Right atrium auricular region (tissue), 2 donors: ENCODE data around the gene MPPE1. TPM values are rescaled to one million over a fixed set of nuclear protein-coding genes. Genes with fewer than 3 reads are reported as not detected.

Experiments used
- DNase-seq: peaks from one replicate; pipeline ENCODE4 v3.0.0-alpha.2; 2019; ENCODE audit warnings: low spot score
- H3K27ac ChIP-seq, 2 donors: fragments of 200-600 bp; sonication (generic); 1 replicate in 1 of 2; 2 replicates in 1 of 2; pipeline ENCODE4 v1.5.1; 2016 to 2019
- H3K27me3 ChIP-seq, 2 donors: fragments of 200-600 bp; sonication (generic); one replicate each; pipeline versions ENCODE4 v1.5.1 to v1.6.0; 2017 to 2019
- H3K36me3 ChIP-seq: fragments of 200-600 bp; sonication (generic); one replicate; pipeline ENCODE4 v1.5.1; 2016
- H3K4me1 ChIP-seq, 2 donors: fragments of 200-600 bp; sonication (generic); one replicate each; pipeline versions ENCODE4 v1.5.1 to v1.6.0; 2017 to 2019
- H3K4me3 ChIP-seq, 2 donors: fragments of 200-600 bp; sonication (generic); 1 replicate in 1 of 2; 2 replicates in 1 of 2; pipeline ENCODE4 v1.5.1; 2017 to 2019; ENCODE audit warnings: mild to moderate bottlenecking in 1 of 2, moderate library complexity in 1 of 2
- H3K9me3 ChIP-seq, 2 donors: fragments of 200-600 bp; sonication (generic); one replicate each; pipeline ENCODE4 v1.5.1; 2019
- total RNA-seq, 2 donors: library from RNA; depleted of rRNA; stranded (reverse); fragments of >200 nt; gene quantifications; one replicate each; pipeline ENCODE4 v1.1.0, GENCODE V29; 2016
- TF ChIP-seq, protein P1 (sequence below), 2 donors: fragments of 200-600 bp; sonication (generic); IDR thresholded peaks; one replicate each; pipeline ENCODE4 v1.5.1; 2019; ENCODE audit warnings: antibody characterized with exemption in 2 of 2

Gene MPPE1
- total RNA-seq, 2 donors from 2014 or later, result 18.7 to 28.9 TPM

DNA sequence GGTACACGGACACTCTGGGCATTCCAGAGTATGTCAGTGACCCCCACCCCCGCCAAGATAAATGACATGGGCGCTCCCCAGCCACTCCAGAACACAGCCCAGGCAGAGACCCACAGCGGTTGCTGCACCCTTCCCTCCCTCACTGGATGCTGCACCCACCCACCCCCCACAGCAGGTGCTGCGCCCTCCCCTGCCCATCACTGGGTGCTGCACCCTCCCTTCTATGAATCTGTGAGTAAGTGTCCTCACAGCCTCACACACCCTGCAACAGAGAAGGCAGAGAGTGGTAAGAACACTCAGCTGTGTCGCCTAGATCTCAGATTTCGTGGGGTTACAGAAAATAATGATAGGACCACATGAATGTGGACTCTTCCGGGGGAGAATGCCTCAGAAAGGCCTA, 33.4 kb downstream of the MPPE1 start:
- Histone ChIP-seq H3K4me3 (no peak overlapping the region), H3K27me3 (no peaks in the 10 kb centered on the region), H3K9me3 (no peaks in the 10 kb centered on the region), H3K36me3 (no peaks in the 10 kb centered on the region), H3K4me1 (no peaks in the 10 kb centered on the region), H3K27ac (no peak overlapping the region)
- TF ChIP-seq, protein P1, sequence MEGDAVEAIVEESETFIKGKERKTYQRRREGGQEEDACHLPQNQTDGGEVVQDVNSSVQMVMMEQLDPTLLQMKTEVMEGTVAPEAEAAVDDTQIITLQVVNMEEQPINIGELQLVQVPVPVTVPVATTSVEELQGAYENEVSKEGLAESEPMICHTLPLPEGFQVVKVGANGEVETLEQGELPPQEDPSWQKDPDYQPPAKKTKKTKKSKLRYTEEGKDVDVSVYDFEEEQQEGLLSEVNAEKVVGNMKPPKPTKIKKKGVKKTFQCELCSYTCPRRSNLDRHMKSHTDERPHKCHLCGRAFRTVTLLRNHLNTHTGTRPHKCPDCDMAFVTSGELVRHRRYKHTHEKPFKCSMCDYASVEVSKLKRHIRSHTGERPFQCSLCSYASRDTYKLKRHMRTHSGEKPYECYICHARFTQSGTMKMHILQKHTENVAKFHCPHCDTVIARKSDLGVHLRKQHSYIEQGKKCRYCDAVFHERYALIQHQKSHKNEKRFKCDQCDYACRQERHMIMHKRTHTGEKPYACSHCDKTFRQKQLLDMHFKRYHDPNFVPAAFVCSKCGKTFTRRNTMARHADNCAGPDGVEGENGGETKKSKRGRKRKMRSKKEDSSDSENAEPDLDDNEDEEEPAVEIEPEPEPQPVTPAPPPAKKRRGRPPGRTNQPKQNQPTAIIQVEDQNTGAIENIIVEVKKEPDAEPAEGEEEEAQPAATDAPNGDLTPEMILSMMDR (IDR thresholded peaks at IDR 0.05), result no peak
- DNase-seq, result no peak

DNA sequence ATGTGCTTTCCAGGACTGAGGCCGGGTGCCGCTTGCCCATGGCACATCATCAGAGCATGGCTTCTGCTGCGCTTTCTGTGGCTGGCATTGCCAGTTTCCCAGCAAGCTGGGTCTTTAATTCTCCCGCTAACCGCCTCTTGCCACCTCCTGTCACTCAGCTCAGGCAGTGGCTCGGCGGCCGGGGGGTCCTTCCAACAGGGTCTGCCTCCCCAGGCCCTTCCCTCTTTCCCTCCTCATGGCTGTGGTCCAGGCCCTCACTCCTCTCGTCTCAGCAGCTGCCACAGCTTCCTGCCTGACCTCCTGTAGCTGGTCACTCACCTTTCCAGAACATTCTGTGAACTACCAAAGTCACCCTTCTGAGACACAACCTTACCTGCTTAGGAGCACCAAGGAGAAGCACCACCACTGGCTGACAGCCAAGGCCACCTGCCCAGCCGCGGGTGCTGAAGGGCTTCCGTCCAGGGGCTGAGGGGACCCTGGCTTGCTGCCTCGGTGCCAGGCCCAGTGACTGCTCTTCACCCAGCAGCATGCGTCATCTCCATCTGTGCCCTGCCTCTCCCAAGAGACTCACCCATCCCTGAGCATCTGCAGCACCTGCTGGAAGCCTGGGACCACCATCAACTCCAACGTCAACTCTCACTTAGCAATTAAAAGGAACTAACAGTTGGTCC, 34.3 kb downstream of the MPPE1 start:
- no peaks in the 10 kb centered on the region for H3K27me3 ChIP-seq
- TF ChIP-seq, protein P1 (IDR thresholded peaks at IDR 0.05), result no peak
- DNase-seq, result no peak
- H3K36me3 ChIP-seq, result no peaks in the 10 kb centered on the region
- no peak overlapping the region for H3K4me3 ChIP-seq
- H3K4me1 ChIP-seq, result no peaks in the 10 kb centered on the region
- H3K9me3 ChIP-seq, result no peaks in the 10 kb centered on the region
- H3K27ac ChIP-seq, result no peak overlapping the region

DNA sequence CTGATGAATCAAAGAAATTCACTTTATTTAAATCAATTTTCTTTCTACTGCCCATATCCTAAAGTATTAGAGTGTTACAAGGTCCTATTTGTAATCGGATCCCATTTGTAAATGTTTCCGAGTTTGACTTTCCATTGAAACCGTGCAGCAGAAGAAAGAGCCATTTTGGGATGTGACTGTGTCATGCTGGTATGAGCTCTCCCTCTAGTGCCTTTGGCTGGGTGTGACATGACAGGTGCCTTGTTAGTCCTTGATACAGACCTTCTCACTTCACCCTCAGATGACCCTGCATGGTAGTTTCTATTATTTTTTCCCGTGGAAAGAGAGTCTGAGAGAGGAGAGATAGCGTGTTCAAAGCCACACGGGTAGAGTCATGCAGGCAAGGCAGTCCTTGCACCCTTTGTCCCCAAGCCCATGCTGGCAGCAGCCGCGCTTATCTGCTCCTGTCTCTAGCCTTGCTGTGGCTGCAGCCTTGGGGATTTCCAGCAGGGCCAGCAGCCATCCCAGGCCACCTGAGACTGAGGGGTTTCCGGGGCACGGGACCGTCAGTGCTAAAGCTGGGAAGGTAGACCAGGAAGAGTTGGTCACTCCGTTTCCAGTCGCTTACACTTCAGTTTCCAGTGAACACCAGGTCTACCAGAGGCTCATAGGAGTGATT, 35.5 kb downstream of the MPPE1 start:
- no peak overlapping the region for H3K27ac ChIP-seq
- no peaks in the 10 kb centered on the region for H3K36me3 ChIP-seq
- no peak overlapping the region for H3K4me3 ChIP-seq
- H3K27me3 ChIP-seq, result no peaks in the 10 kb centered on the region
- DNase-seq, result no peak
- H3K9me3 ChIP-seq, result no peaks in the 10 kb centered on the region
- H3K4me1 ChIP-seq, result no peaks in the 10 kb centered on the region
- TF ChIP-seq, protein P1 (IDR thresholded peaks at IDR 0.05), result peak in 1 of 2 donors; percentile 69

DNA sequence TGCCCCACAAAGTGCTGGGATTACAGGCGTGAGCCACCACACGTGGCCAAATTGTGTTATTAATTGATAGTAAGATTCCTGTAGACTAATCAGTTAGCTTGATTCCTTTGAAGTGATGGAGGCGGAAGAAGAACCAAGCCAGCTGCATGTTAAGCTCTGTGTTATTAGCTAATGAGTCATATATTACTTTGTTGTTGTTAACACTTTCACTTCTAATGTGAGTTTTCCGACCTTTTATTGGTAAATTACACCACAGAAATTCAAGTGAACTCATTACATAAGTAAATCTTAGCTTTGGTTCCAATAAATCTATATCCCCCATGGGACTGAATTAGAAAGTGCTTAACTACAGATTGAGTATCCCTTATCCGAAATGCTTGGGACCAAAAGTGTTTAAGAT, 36.6 kb downstream of the MPPE1 start:
- no peaks in the 10 kb centered on the region for H3K27me3 ChIP-seq
- H3K4me1 ChIP-seq, result no peaks in the 10 kb centered on the region
- H3K27ac ChIP-seq, result no peak overlapping the region
- no peaks in the 10 kb centered on the region for H3K9me3 ChIP-seq
- H3K4me3 ChIP-seq, result no peak overlapping the region
- no peak for DNase-seq
- TF ChIP-seq, protein P1 (IDR thresholded peaks at IDR 0.05), result no peak
- no peaks in the 10 kb centered on the region for H3K36me3 ChIP-seq

DNA sequence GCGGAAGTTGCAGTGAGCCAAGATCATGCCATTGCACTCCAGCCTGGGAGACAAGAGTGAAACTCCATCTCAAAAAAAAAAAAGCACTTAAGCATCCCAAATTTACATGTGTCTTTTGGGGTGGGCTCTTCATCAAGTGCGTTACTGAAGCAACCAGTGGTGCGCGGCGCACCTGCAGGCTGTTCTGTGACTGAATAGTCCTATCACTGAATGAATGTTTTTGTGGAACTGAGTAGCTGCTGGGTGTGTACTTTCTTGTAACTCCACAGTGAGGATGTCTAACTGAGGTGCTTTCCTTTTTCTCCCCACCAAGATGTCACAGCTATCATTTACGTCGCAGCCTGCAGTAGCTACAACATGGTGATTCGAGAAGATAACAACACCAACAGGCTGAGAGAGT, 39.9 kb downstream of the MPPE1 start:
- no peak overlapping the region for H3K27ac ChIP-seq
- H3K4me3 ChIP-seq, result no peak overlapping the region
- H3K9me3 ChIP-seq, result no peaks in the 10 kb centered on the region
- H3K36me3 ChIP-seq, result no peaks in the 10 kb centered on the region
- DNase-seq, result no peak
- no peaks in the 10 kb centered on the region for H3K4me1 ChIP-seq
- H3K27me3 ChIP-seq, result no peaks in the 10 kb centered on the region
- TF ChIP-seq, protein P1 (IDR thresholded peaks at IDR 0.05), result no peak
